ENCODE data around the gene IGSF9B. TPM values are rescaled to one million over a fixed set of nuclear protein-coding genes. Genes with fewer than 3 reads are reported as not detected.

IGSF9B gene
- total and polyA plus RNA-seq, 4 donors, result 0.72 to 19.5 (median 4.0) TPM

DNA sequence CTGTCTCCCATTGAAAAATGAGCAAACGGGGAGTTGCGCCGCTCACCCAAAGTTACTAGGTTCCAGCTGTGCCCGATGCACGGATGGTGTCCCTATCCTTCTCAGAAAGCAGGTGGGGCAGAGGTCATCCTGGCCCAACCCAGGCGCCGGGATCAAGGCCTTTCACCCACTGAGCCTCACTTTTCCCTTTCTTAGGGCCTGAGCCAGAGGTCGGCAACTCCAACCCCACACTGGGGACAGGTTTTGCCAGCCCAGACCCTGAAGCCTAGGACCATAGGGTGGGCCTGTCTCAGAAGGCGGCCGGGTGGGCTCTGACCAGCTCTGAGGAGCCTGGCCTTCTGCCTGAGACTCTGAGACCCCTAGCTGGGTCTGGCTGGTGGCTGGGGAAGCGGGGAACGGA is 6.3 kb downstream of the IGSF9B start:
- Histone ChIP-seq H3K9ac (ENCODE audit: insufficient read depth in 1 of 2, low read length in 2 of 2) (no peak overlapping the region), H3K4me3 (no peak overlapping the region), H3K9me3 (ENCODE audit: control insufficient read depth in 4 of 4, insufficient read depth in 3 of 4, low read length in 3 of 4) (peaks cover 0 to 2% (median 0%) of the 10 kb centered on the region in 4 donors), H3K27me3 (ENCODE audit: control insufficient read depth in 3 of 3, insufficient read depth in 3 of 3, low read length in 2 of 3) (peaks cover 0 to 66% (median 50%) of the 10 kb centered on the region in 3 donors), H3K4me1 (ENCODE audit: control insufficient read depth in 5 of 5, insufficient read depth in 5 of 5, low read length in 5 of 5) (peaks cover 0 to 24% (median 10%) of the 10 kb centered on the region in 5 donors), H3K36me3 (ENCODE audit: control insufficient read depth in 4 of 4, insufficient read depth in 4 of 4, low read length in 4 of 4) (no peaks in the 10 kb centered on the region), H3K27ac (ENCODE audit: low read depth in 1 of 2, low read length in 1 of 2) (peak overlapping the region in 1 of 2 donors; percentile 89)
- 93 to 96% methylated on average over 12 of the region's 12 CpGs for WGBS, 2 donors
- ATAC-seq (ENCODE audit: insufficient read depth, low FRiP score) (no peak), DNase-seq (no peak)
- TF ChIP-seq, protein P1, sequence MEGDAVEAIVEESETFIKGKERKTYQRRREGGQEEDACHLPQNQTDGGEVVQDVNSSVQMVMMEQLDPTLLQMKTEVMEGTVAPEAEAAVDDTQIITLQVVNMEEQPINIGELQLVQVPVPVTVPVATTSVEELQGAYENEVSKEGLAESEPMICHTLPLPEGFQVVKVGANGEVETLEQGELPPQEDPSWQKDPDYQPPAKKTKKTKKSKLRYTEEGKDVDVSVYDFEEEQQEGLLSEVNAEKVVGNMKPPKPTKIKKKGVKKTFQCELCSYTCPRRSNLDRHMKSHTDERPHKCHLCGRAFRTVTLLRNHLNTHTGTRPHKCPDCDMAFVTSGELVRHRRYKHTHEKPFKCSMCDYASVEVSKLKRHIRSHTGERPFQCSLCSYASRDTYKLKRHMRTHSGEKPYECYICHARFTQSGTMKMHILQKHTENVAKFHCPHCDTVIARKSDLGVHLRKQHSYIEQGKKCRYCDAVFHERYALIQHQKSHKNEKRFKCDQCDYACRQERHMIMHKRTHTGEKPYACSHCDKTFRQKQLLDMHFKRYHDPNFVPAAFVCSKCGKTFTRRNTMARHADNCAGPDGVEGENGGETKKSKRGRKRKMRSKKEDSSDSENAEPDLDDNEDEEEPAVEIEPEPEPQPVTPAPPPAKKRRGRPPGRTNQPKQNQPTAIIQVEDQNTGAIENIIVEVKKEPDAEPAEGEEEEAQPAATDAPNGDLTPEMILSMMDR (IDR thresholded peaks at IDR 0.05; ENCODE audit: control extremely low read depth, extremely low read depth), result no peak

- H3K4me1 ChIP-seq (ENCODE audit: control insufficient read depth in 5 of 5, insufficient read depth in 5 of 5, low read length in 5 of 5), result peaks cover 0 to 21% (median 10%) of the 10 kb centered on the region in 5 donors
- 90 to 96% methylated on average over 6 of the region's 6 CpGs for WGBS, 2 donors
- TF ChIP-seq, protein P1 (IDR thresholded peaks at IDR 0.05; ENCODE audit: control extremely low read depth, extremely low read depth), result no peak
- ATAC-seq (ENCODE audit: insufficient read depth, low FRiP score) (no peak), DNase-seq (no peak)
- no peak overlapping the region for H3K4me3 ChIP-seq
- H3K9ac ChIP-seq (ENCODE audit: insufficient read depth in 1 of 2, low read length in 2 of 2), result no peak overlapping the region
- H3K27ac ChIP-seq (ENCODE audit: low read depth in 1 of 2, low read length in 1 of 2), result peak overlapping the region in 1 of 2 donors; percentile 21
- H3K36me3 ChIP-seq (ENCODE audit: control insufficient read depth in 4 of 4, insufficient read depth in 4 of 4, low read length in 4 of 4), result no peaks in the 10 kb centered on the region
- peaks cover 0 to 53% (median 39%) of the 10 kb centered on the region in 3 donors for H3K27me3 ChIP-seq (ENCODE audit: control insufficient read depth in 3 of 3, insufficient read depth in 3 of 3, low read length in 2 of 3)
- H3K9me3 ChIP-seq (ENCODE audit: control insufficient read depth in 4 of 4, insufficient read depth in 3 of 4, low read length in 3 of 4), result peaks cover 0 to 2% (median 0%) of the 10 kb centered on the region in 4 donors
Observed at GRCh38 chr11:133949129-133949528, 7.6 kb downstream of the IGSF9B start.

DNA sequence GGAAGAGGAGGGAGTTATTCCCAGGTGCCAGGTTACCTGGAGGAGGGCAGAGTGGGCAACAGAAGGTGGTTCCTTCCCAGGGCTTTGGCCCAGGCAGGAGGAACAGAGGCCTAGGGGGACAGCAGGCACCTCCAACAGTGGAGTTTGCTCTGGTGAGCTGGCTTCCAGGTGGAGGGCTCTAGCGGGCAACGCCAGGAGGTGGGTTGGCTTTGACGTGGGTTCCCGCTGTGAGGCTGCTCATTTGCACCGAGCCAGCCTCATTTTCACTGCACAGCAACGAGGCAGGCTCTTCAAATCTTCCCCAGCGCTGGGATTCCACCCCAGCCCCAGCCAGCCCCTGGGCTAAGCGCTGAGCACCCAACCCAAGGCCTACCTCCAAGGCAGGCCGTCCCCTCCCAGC is 8.1 kb downstream of the IGSF9B start:
- Histone ChIP-seq H3K9ac (ENCODE audit: insufficient read depth in 1 of 2, low read length in 2 of 2) (no peak overlapping the region), H3K4me1 (ENCODE audit: control insufficient read depth in 5 of 5, insufficient read depth in 5 of 5, low read length in 5 of 5) (peaks cover 0 to 21% (median 10%) of the 10 kb centered on the region in 5 donors), H3K27me3 (ENCODE audit: control insufficient read depth in 3 of 3, insufficient read depth in 3 of 3, low read length in 2 of 3) (peaks cover 0 to 49% (median 35%) of the 10 kb centered on the region in 3 donors), H3K36me3 (ENCODE audit: control insufficient read depth in 4 of 4, insufficient read depth in 4 of 4, low read length in 4 of 4) (no peaks in the 10 kb centered on the region), H3K9me3 (ENCODE audit: control insufficient read depth in 4 of 4, insufficient read depth in 3 of 4, low read length in 3 of 4) (peaks cover 0 to 2% (median 0%) of the 10 kb centered on the region in 4 donors), H3K27ac (ENCODE audit: low read depth in 1 of 2, low read length in 1 of 2) (peak overlapping the region in 1 of 2 donors; percentile 21), H3K4me3 (no peak overlapping the region)
- DNase-seq, result no peak
- ATAC-seq (ENCODE audit: insufficient read depth, low FRiP score), result no peak
- 76 to 84% methylated on average over 9 of the region's 9 CpGs for WGBS, 2 donors
- TF ChIP-seq, protein P1 (IDR thresholded peaks at IDR 0.05; ENCODE audit: control extremely low read depth, extremely low read depth), result no peak

DNA sequence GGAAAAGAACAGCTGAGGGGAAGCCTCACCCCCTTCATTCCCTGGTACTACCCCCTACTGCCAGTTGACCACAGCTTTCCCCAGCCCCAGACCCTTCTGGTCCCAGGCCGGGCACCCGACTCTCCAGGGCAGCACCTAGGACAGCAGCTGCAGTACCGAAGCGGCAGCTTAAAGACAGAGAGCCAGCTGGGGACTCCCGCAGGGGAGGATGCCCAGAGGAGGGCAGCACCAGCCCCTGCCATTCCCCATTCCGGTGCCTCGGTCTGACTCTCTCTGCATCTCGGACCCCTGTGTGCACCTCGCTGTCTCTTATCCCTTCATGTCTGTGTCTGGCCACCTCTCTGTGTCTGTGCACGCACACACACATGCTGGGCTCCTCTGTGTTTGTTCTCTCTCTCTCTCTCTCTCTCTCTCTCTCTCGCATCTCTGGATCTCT is 9.4 kb downstream of the IGSF9B start:
- TF ChIP-seq, protein P1 (IDR thresholded peaks at IDR 0.05; ENCODE audit: control extremely low read depth, extremely low read depth), result no peak
- Histone ChIP-seq H3K36me3 (ENCODE audit: control insufficient read depth in 4 of 4, insufficient read depth in 4 of 4, low read length in 4 of 4) (no peaks in the 10 kb centered on the region), H3K27me3 (ENCODE audit: control insufficient read depth in 3 of 3, insufficient read depth in 3 of 3, low read length in 2 of 3) (peaks cover 0 to 36% (median 25%) of the 10 kb centered on the region in 3 donors), H3K4me1 (ENCODE audit: control insufficient read depth in 5 of 5, insufficient read depth in 5 of 5, low read length in 5 of 5) (peaks cover 0 to 19% (median 10%) of the 10 kb centered on the region in 5 donors), H3K9ac (ENCODE audit: insufficient read depth in 1 of 2, low read length in 2 of 2) (no peak overlapping the region), H3K4me3 (no peak overlapping the region), H3K27ac (ENCODE audit: low read depth in 1 of 2, low read length in 1 of 2) (peak overlapping the region in 1 of 2 donors; percentile 27), H3K9me3 (ENCODE audit: control insufficient read depth in 4 of 4, insufficient read depth in 3 of 4, low read length in 3 of 4) (peaks cover 0 to under 1% (median 0%) of the 10 kb centered on the region in 4 donors)
- DNase-seq (peak; percentile 66 to 77 (median 72)), ATAC-seq (ENCODE audit: insufficient read depth, low FRiP score) (no peak)
- WGBS, 2 donors, result 7 to 10% methylated on average over 11 of the region's 11 CpGs
